Activated CD4-positive, alpha-beta T cell treated with anti-CD3 and anti-CD28 coated beads, Interleukin-2, amount 10 ng/mL, durations not matched to agents 24 days and 14 days (primary cell): ENCODE data around the gene XXYLT1. TPM values are rescaled to one million over a fixed set of nuclear protein-coding genes. Genes with fewer than 3 reads are reported as not detected.

ENCODE experiments used
- DNase-seq: peaks from one replicate; pipeline ENCODE4 v3.0.0; 2022
- H3K27ac Mint-ChIP-seq: one replicate; pipeline ENCODE4 v1.8.0; 2022; ENCODE audit warnings: mild to moderate bottlenecking, mixed read lengths
- H3K27me3 Mint-ChIP-seq: one replicate; pipeline ENCODE4 v1.8.0; 2022; ENCODE audit warnings: mixed read lengths
- H3K36me3 Mint-ChIP-seq: one replicate; pipeline ENCODE4 v1.8.0; 2022; ENCODE audit warnings: low read depth, mild to moderate bottlenecking, mixed read lengths
- H3K4me1 Mint-ChIP-seq: one replicate; pipeline ENCODE4 v1.8.0; 2021; ENCODE audit warnings: mixed read lengths
- H3K4me3 Mint-ChIP-seq: one replicate; pipeline ENCODE4 v1.8.0; 2022; ENCODE audit warnings: mild to moderate bottlenecking, moderate library complexity, mixed read lengths
- H3K9me3 Mint-ChIP-seq: one replicate; pipeline ENCODE4 v1.8.0; 2021; ENCODE audit warnings: mixed read lengths
- intact Hi-C: fragments of 100-400 bp; cut with micrococcal nuclease; formaldehyde crosslinking; loops from one replicate; pipeline ENCODE4 v1.15.1; 2023
- total RNA-seq: library from RNA; stranded (reverse); gene quantifications from 2 replicates; pipeline ENCODE4 v1.2.3, GENCODE V29; 2022

Gene XXYLT1
- total RNA-seq, 1 donor from 2014 or later: 17.4 TPM

GRCh38 chr3:195025056-195025883 is 245.7 kb downstream of the XXYLT1 start:
- Mint-ChIP-seq H3K9me3 (no peaks in the 10 kb centered on the region), H3K4me1 (no peaks in the 10 kb centered on the region), H3K27me3 (peaks cover 10% of the 10 kb centered on the region), H3K27ac (no peak overlapping the region), H3K4me3 (no peak overlapping the region), H3K36me3 (no peaks in the 10 kb centered on the region)
- intact Hi-C loops: no loop called here
- no peak for DNase-seq

- Mint-ChIP-seq H3K27me3 (peaks cover 16% of the 10 kb centered on the region), H3K4me1 (no peaks in the 10 kb centered on the region), H3K4me3 (no peak overlapping the region), H3K9me3 (no peaks in the 10 kb centered on the region), H3K36me3 (no peaks in the 10 kb centered on the region), H3K27ac (no peak overlapping the region)
- intact Hi-C loops: no loop called here
- DNase-seq: no peak
Observed at GRCh38 chr3:195023989-195024388, 247.0 kb downstream of the XXYLT1 start.

- H3K9me3 Mint-ChIP-seq: no peaks in the 10 kb centered on the region
- H3K4me3 Mint-ChIP-seq: no peak overlapping the region
- intact Hi-C loops: no loop called here
Observed at GRCh38 chr3:195023576-195023975, 247.4 kb downstream of the XXYLT1 start.

GRCh38 chr3:195021692-195022091 is 249.3 kb downstream of the XXYLT1 start:
- no peak overlapping the region for H3K4me3 Mint-ChIP-seq
- H3K27me3 Mint-ChIP-seq: peaks cover 23% of the 10 kb centered on the region
- H3K4me1 Mint-ChIP-seq: no peaks in the 10 kb centered on the region
- no peak for DNase-seq
- no peak overlapping the region for H3K27ac Mint-ChIP-seq
- no peaks in the 10 kb centered on the region for H3K9me3 Mint-ChIP-seq
- intact Hi-C loops: no loop called here
- H3K36me3 Mint-ChIP-seq: no peaks in the 10 kb centered on the region

More at GRCh38 chr3:195023576-195023975, 247.4 kb downstream of the XXYLT1 start:
- peaks cover 17% of the 10 kb centered on the region for H3K27me3 Mint-ChIP-seq
- DNase-seq: no peak
- H3K27ac Mint-ChIP-seq: no peak overlapping the region
- no peaks in the 10 kb centered on the region for H3K4me1 Mint-ChIP-seq
- H3K36me3 Mint-ChIP-seq: no peaks in the 10 kb centered on the region

- Mint-ChIP-seq H3K4me3 (no peak overlapping the region), H3K27ac (no peak overlapping the region), H3K4me1 (no peaks in the 10 kb centered on the region), H3K36me3 (no peaks in the 10 kb centered on the region), H3K9me3 (no peaks in the 10 kb centered on the region), H3K27me3 (peaks cover 27% of the 10 kb centered on the region)
- no peak for DNase-seq
- intact Hi-C loops: no loop called here
Observed at GRCh38 chr3:195020921-195021320, 250.0 kb downstream of the XXYLT1 start.

- Mint-ChIP-seq H3K9me3 (no peaks in the 10 kb centered on the region), H3K27ac (no peak overlapping the region), H3K27me3 (peaks cover 30% of the 10 kb centered on the region), H3K4me1 (no peaks in the 10 kb centered on the region), H3K4me3 (no peak overlapping the region), H3K36me3 (no peaks in the 10 kb centered on the region)
- no peak for DNase-seq
- intact Hi-C loops: no loop called here
Observed at GRCh38 chr3:195020185-195020584, 250.8 kb downstream of the XXYLT1 start.

GRCh38 chr3:195019335-195019734 is 251.6 kb downstream of the XXYLT1 start:
- H3K4me1 Mint-ChIP-seq: peaks cover 4% of the 10 kb centered on the region
- H3K4me3 Mint-ChIP-seq: no peak overlapping the region
- H3K36me3 Mint-ChIP-seq: no peaks in the 10 kb centered on the region
- H3K27me3 Mint-ChIP-seq: peaks cover 32% of the 10 kb centered on the region
- H3K27ac Mint-ChIP-seq: no peak overlapping the region
- intact Hi-C loops: no loop called here
- no peak for DNase-seq
- no peaks in the 10 kb centered on the region for H3K9me3 Mint-ChIP-seq

Other genes with a start within 250 kb of the XXYLT1 start
- gene ACAP2, start 171.9 kb upstream of the XXYLT1 start, total RNA-seq: 39.1 and 40.0 TPM in 2 replicates